ENCODE data around the gene CAMK2G. TPM values are rescaled to one million over a fixed set of nuclear protein-coding genes. Genes with fewer than 3 reads are reported as not detected.

CAMK2G gene
- total RNA-seq, 1 donor from 2014 or later, result 24.9 TPM

GRCh38 chr10:73818402-73818801 is 56.0 kb downstream of the CAMK2G start:
- no peak for TF ChIP-seq CTCF (conservative IDR thresholded peaks at IDR 0.05)
- H3K27me3 Mint-ChIP-seq, result no peaks in the 10 kb centered on the region
- H3K27ac Mint-ChIP-seq, result no peak overlapping the region
- no peaks in the 10 kb centered on the region for H3K9me3 Mint-ChIP-seq
- H3K36me3 Mint-ChIP-seq, result peaks cover 9% of the 10 kb centered on the region
- peaks cover 15% of the 10 kb centered on the region for H3K4me1 Mint-ChIP-seq (ENCODE audit: unreplicated experiment)
- no peak for DNase-seq (ENCODE audit: extremely low spot score, unreplicated experiment)
- no peak overlapping the region for H3K4me3 Mint-ChIP-seq

DNA sequence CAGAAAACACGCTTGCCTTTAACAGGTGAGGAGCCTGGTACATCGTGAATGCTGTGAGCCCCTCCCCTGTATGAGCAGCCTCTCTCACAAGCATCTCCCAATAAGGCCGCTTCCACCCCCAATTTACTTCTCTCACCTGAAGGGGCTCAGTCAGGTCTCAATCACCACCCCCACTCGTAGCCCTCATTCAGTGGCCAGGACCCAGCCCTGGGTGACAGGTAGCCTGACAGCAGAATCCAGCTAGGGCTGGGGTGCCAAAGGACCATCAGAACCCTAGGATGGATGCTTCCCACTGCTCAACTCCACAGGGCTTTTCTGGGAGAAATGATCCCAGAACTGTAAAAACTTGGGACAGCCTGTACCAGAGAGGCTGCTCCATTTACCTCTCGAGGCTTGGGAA is 56.5 kb downstream of the CAMK2G start:
- Mint-ChIP-seq H3K27ac (no peak overlapping the region), H3K4me1 (ENCODE audit: unreplicated experiment) (peaks cover 21% of the 10 kb centered on the region), H3K36me3 (peaks cover 9% of the 10 kb centered on the region), H3K27me3 (no peaks in the 10 kb centered on the region), H3K9me3 (no peaks in the 10 kb centered on the region), H3K4me3 (no peak overlapping the region)
- no peak for TF ChIP-seq CTCF (conservative IDR thresholded peaks at IDR 0.05)
- no peak for DNase-seq (ENCODE audit: extremely low spot score, unreplicated experiment)

DNA sequence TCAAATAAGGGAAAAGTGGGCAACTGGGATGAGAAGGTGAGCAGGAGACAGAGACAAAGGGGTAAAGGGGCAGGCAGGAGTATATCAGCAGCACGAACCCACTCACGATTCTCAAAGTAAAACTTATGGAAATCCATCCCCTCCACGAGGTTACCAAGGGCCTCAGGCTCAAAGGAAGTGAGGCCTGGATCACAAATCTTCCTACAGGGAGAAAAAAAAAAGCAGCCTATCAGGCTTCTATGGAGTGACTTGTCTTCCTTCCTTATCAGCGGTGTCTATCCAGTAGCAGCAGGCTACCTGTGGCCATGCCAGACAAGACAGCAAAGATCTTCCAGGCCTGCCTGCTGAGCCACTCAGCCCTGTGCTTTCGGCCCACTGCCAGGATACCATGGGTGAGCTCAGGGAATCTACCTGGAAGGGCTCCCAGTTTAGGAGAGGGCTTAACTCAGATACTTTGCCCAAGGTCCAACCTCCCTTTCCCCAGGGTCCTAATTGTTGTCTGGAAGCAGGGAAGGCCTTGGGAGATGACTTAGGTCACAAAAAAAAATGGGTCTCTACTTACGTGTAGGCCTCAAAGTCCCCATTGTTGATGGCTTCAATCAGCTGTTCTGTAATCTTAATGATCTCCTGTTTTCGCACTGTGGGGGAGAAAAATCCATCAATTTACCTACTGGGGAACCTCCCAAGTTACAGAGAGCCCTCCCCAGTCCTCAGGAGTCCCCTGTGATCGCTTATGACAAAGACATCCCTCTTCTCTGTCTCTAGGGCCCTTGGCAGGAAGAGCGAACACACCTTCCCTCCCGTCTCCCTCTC is 57.2 kb downstream of the CAMK2G start:
- no peak overlapping the region for H3K27ac Mint-ChIP-seq
- DNase-seq (ENCODE audit: extremely low spot score, unreplicated experiment), result no peak
- H3K4me3 Mint-ChIP-seq, result no peak overlapping the region
- H3K4me1 Mint-ChIP-seq (ENCODE audit: unreplicated experiment), result peaks cover 25% of the 10 kb centered on the region
- H3K9me3 Mint-ChIP-seq, result no peaks in the 10 kb centered on the region
- no peak for TF ChIP-seq CTCF (conservative IDR thresholded peaks at IDR 0.05)
- no peaks in the 10 kb centered on the region for H3K27me3 Mint-ChIP-seq
- peaks cover 5% of the 10 kb centered on the region for H3K36me3 Mint-ChIP-seq

DNA sequence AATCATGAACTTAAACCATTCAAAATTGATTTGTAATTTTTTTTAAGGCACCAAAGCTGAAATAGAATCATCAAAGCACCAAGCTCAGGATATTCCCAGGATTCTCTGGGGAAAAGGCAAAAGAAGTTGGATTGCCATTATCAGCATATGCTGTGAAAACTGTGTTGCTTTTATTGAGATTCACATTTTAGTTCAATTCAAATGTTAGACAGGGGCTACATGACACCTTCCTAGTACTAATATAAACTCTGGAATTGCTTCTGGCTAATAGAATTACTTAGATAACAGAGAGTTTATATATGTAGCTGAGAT is 58.7 kb downstream of the CAMK2G start:
- no peaks in the 10 kb centered on the region for H3K9me3 Mint-ChIP-seq
- H3K27me3 Mint-ChIP-seq, result no peaks in the 10 kb centered on the region
- TF ChIP-seq CTCF (conservative IDR thresholded peaks at IDR 0.05), result no peak
- peaks cover 5% of the 10 kb centered on the region for H3K36me3 Mint-ChIP-seq
- no peak for DNase-seq (ENCODE audit: extremely low spot score, unreplicated experiment)
- no peak overlapping the region for H3K27ac Mint-ChIP-seq
- no peak overlapping the region for H3K4me3 Mint-ChIP-seq
- peaks cover 25% of the 10 kb centered on the region for H3K4me1 Mint-ChIP-seq (ENCODE audit: unreplicated experiment)

DNA sequence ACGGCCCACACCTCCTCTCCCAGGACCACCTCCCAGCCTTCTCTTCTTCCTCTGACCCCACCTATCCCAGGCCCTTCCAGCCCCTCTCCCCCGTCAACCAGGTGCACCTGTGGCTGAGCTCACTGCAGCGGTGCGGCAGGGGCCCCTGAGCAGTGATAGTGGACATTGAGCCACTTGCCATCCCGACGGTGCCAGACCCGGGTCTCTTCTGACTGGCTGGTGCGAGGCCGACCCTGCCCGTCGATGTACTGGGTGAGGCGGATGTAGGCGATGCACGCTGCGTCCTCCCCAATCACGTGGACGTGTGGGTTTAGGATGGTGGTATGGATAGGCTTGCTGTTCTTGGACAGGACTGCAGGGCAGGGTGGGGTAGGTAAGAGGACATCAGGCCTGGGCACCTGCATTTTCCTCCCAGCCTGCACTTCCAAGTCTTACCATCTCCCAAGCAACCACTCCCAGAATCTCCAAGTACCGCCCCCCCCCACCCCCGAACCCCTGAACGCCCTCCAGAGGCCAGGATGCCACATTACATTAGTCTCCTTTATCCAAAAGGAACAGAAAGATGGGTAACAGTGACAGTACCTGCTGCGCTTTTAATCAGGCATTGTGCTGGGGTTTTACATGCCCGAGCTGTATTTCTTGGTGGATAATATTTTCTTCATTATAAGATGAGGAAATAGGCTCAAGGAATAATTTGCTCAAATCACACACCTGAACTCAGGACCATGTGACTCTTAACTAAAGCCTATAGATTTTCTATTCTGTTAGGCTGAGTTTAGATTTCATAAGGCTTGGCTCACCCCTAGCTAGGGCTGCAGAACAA is 59.2 kb downstream of the CAMK2G start:
- no peaks in the 10 kb centered on the region for H3K9me3 Mint-ChIP-seq
- no peak overlapping the region for H3K27ac Mint-ChIP-seq
- TF ChIP-seq CTCF (conservative IDR thresholded peaks at IDR 0.05), result peak; percentile 57
- peaks cover 5% of the 10 kb centered on the region for H3K36me3 Mint-ChIP-seq
- peaks cover 28% of the 10 kb centered on the region for H3K4me1 Mint-ChIP-seq (ENCODE audit: unreplicated experiment)
- H3K4me3 Mint-ChIP-seq, result no peak overlapping the region
- H3K27me3 Mint-ChIP-seq, result no peaks in the 10 kb centered on the region
- DNase-seq (ENCODE audit: extremely low spot score, unreplicated experiment), result no peak
